HCT116 (cell line): ENCODE results near the gene BFAR. TPM values are rescaled to one million over a fixed set of nuclear protein-coding genes. Genes with fewer than 3 reads are reported as not detected.

Experiments used
- ATAC-seq: fragments of 200-7000 bp; cut with Tn5 transposase; 2 replicates; pipeline ENCODE4 v1.9.1; 2020; ENCODE audit warnings: mild to moderate bottlenecking, moderate library complexity
- BruUV-seq: library from RNA; stranded (reverse); fragments of 400-500 nt; replicated peaks from 2 replicates; lab custom pipeline; 2021; lab: Mats Ljungman, UMichigan
- CTCF ChIA-PET: fragments of 300-600 bp; sonication (Branson Sonifier 250); formaldehyde crosslinking; loops from one replicate; lab custom pipeline; 2021; ENCODE audit warnings: antibody characterized with exemption; lab: Charles Lee
- POLR2A ChIA-PET: fragments of 300-600, 350-600 bp; sonication (Branson Sonifier 250); formaldehyde crosslinking; loops from one replicate; lab custom pipeline; 2021; ENCODE audit warnings: antibody characterized with exemption; lab: Charles Lee
- RAD21 ChIA-PET, 2 experiments: fragments of 300-600 bp; sonication (Branson Sonifier 250); formaldehyde crosslinking; loops; one replicate each; lab custom pipeline; 2023; ENCODE audit warnings: low total read pairs in 2 of 2; ENCODE audit not compliant: uncharacterized antibody in 2 of 2, unreplicated experiment in 2 of 2, low non-redundant PET in 1 of 2; lab: Charles Lee
- DNase-seq: peaks from one replicate; pipeline ENCODE4 v3.0.0-alpha.2; 2010; ENCODE audit warnings: low read depth, low spot score
- H2AFZ ChIP-seq: fragments of 200-600 bp; shearing (Covaris generic), sonication (generic); 2 replicates; pipeline ENCODE4 v1.6.1; 2017; ENCODE audit warnings: low read depth, mixed run types, mixed read lengths, antibody characterized with exemption, low read length; ENCODE audit not compliant: poor library complexity, severe bottlenecking
- H3K27ac ChIP-seq: 2 replicates; pipeline ENCODE4 v1.5.1; 2012; ENCODE audit warnings: low read depth, low read length
- H3K27me3 ChIP-seq: fragments of 200-600 bp; sonication (generic); 2 replicates; pipeline ENCODE4 v1.6.1; 2016; ENCODE audit warnings: mixed run types, low read length, mixed read lengths; ENCODE audit not compliant: insufficient read depth
- H3K36me3 ChIP-seq, 2 experiments: fragments of 200-500 bp in 1 of 2; fragments of 200-600 bp in 1 of 2; sonication (Bioruptor generic) in 1 of 2; sonication (generic) in 1 of 2; 2 replicates each; pipeline versions ENCODE4 v1.5.1 to v1.6.1; 2014 to 2016; ENCODE audit warnings: low read length in 2 of 2, inconsistent platforms in 1 of 2, mixed read lengths in 1 of 2, mixed run types in 1 of 2; ENCODE audit not compliant: insufficient read depth in 2 of 2, control insufficient read depth in 1 of 2
- H3K4me1 ChIP-seq, 2 experiments: fragments of 200-600 bp in 1 of 2; sonication (generic) in 1 of 2; 2 replicates each; pipeline versions ENCODE4 v1.5.1 to v1.6.1; 2012 to 2017; ENCODE audit warnings: low read length in 2 of 2, inconsistent platforms in 1 of 2, mild to moderate bottlenecking in 1 of 2, mixed read lengths in 1 of 2, mixed run types in 1 of 2, moderate library complexity in 1 of 2; ENCODE audit not compliant: insufficient read depth in 2 of 2, control insufficient read depth in 1 of 2
- H3K4me2 ChIP-seq: fragments of 200-600 bp; sonication (generic); 2 replicates; pipeline ENCODE4 v1.6.1; 2017; ENCODE audit warnings: mixed run types, low read length, mixed read lengths
- H3K4me3 ChIP-seq, 2 experiments: fragments of 200-600 bp in 1 of 2; sonication (generic) in 1 of 2; replicated peaks in 1 of 2; 2 replicates each; pipeline ENCODE4 v1.5.1; 2011 to 2016; ENCODE audit warnings: low read length in 2 of 2, control low read depth in 1 of 2, low read depth in 1 of 2, mild to moderate bottlenecking in 1 of 2, mixed read lengths in 1 of 2, mixed run types in 1 of 2
- H3K79me2 ChIP-seq: fragments of 200-600 bp; sonication (generic); 2 replicates; pipeline ENCODE4 v1.6.1; 2017; ENCODE audit warnings: mild to moderate bottlenecking, mixed run types, low read length, moderate library complexity, mixed read lengths; ENCODE audit not compliant: insufficient read depth
- H3K9ac ChIP-seq: fragments of 200-600 bp; sonication (generic); 2 replicates; pipeline ENCODE4 v1.6.1; 2016; ENCODE audit warnings: low read length, mixed read lengths
- H3K9me2 ChIP-seq: fragments of 200-600 bp; sonication (generic), shearing (Covaris generic); 2 replicates; pipeline ENCODE4 v1.6.1; 2017; ENCODE audit warnings: mixed run types, mild to moderate bottlenecking, moderate library complexity; ENCODE audit not compliant: insufficient read depth
- H3K9me3 ChIP-seq, 2 experiments: fragments of 200-500 bp in 1 of 2; fragments of 200-600 bp in 1 of 2; sonication (Bioruptor generic) in 1 of 2; sonication (generic) in 1 of 2; 2 replicates each; pipeline ENCODE4 v1.6.1; 2014 to 2017; ENCODE audit warnings: low read length in 2 of 2, mixed read lengths in 2 of 2, inconsistent platforms in 1 of 2, low read depth in 1 of 2, mild to moderate bottlenecking in 1 of 2, mixed run types in 1 of 2, moderate library complexity in 1 of 2; ENCODE audit not compliant: control insufficient read depth in 1 of 2, insufficient read depth in 1 of 2
- H4K20me1 ChIP-seq: fragments of 200-600 bp; sonication (generic), shearing (Covaris generic); 2 replicates; pipeline ENCODE4 v1.6.1; 2017; ENCODE audit warnings: mixed run types, mild to moderate bottlenecking, moderate library complexity; ENCODE audit not compliant: insufficient read depth
- CEBPB ChIP-seq: IDR thresholded peaks from 2 replicates; pipeline ENCODE4 v1.6.1; 2012; ENCODE audit warnings: low read depth
- EZH2 ChIP-seq: fragments of 200-600 bp; sonication (generic); IDR thresholded peaks from 2 replicates; pipeline ENCODE4 v1.6.1; 2017; ENCODE audit warnings: antibody characterized with exemption, mixed run types
- EZH2phosphoT487 ChIP-seq: fragments of 200-600 bp; IDR thresholded peaks from 2 replicates; pipeline ENCODE4 v1.6.1; 2018; ENCODE audit warnings: antibody characterized with exemption, borderline replicate concordance
- MAX ChIP-seq: IDR thresholded peaks from 2 replicates; pipeline ENCODE4 v1.6.1; 2012
- REST ChIP-seq: IDR thresholded peaks from 2 replicates; pipeline ENCODE4 v1.6.1; 2012; ENCODE audit warnings: low read depth
- ZFX ChIP-seq: fragments of 450-650 bp; IDR thresholded peaks from 2 replicates; pipeline ENCODE4 v1.6.1; 2017
- ZNF274 ChIP-seq: fragments of 200-500 bp; sonication (Bioruptor generic); IDR thresholded peaks from 2 replicates; pipeline ENCODE4 v1.6.1; 2014; ENCODE audit warnings: mild to moderate bottlenecking, low read depth, low read length, inconsistent platforms
- intact Hi-C: fragments of 100-400 bp; cut with micrococcal nuclease; formaldehyde crosslinking; loops from 2 replicates; pipeline ENCODE4 v1.10.0; 2022
- total RNA-seq: library from RNA; stranded (reverse); gene quantifications from one replicate; pipeline ENCODE4 v1.2.1, GENCODE V29; 2021; ENCODE audit not compliant: unreplicated experiment

Gene BFAR
- total RNA-seq, 1 experiment from 2014 or later: 49.7 TPM

- TF ChIP-seq REST: no peak
Observed at GRCh38 chr16:14585287-14585686, 47.5 kb upstream of the BFAR start (continued).

GRCh38 chr16:14586637-14587305 is 46.0 kb upstream of the BFAR start:
- TF ChIP-seq ZFX: no peak
- no peak for TF ChIP-seq MAX
- no peak for TF ChIP-seq ZNF274
- TF ChIP-seq EZH2phosphoT487: no peak
- no peak for TF ChIP-seq CEBPB
- TF ChIP-seq REST: no peak
- TF ChIP-seq EZH2: no peak
- Histone ChIP-seq H3K4me2 (no peak overlapping the region), H3K27ac (no peak overlapping the region), H3K4me1 (no peaks in the 10 kb centered on the region), H3K9me3 (no peaks in the 10 kb centered on the region), H4K20me1 (no peaks in the 10 kb centered on the region), H3K79me2 (no peaks in the 10 kb centered on the region), H3K27me3 (no peaks in the 10 kb centered on the region), H3K4me3 (no peak overlapping the region), H3K9ac (no peak overlapping the region), H3K9me2 (no peaks in the 10 kb centered on the region), H2AFZ (no peak overlapping the region), H3K36me3 (peaks cover 20 to 26% of the 10 kb centered on the region in 2 experiments; a peak in 3 of 4 replicates)
- no TSS peak for BruUV-seq
- ATAC-seq: no peak
- POLR2A ChIA-PET: no interaction called here
- CTCF ChIA-PET: no interaction called here
- RAD21 ChIA-PET: no interaction called here
- DNase-seq: no peak
- intact Hi-C loops: no loop called here
